Activated T-helper 1 cell treated with Interleukin-2 at 50 U/mL for 16 hours (primary cell): ENCODE results near the gene KIAA1328.
"Not testable (repeated sequence)": the region's sequence is repeated elsewhere in the genome, so short reads cannot be mapped to it uniquely, and the experiment has no call there.

ENCODE experiments used
- DNase-seq: peaks from one replicate; pipeline ENCODE4 v3.0.0-alpha.2; 2020; ENCODE audit warnings: low read depth

Gene KIAA1328

GRCh38 chr18:36887864-36888263 lies 58.9 kb downstream of the KIAA1328 start:
- DNase-seq = no peak

- DNase-seq = no peak
These were observed 59.9 kb downstream of the KIAA1328 start for GRCh38 chr18:36888778-36889177.

- no peak for DNase-seq
These were observed 60.4 kb downstream of the KIAA1328 start for GRCh38 chr18:36889321-36889720.

- DNase-seq = no peak
These were observed 60.8 kb downstream of the KIAA1328 start for GRCh38 chr18:36889742-36890141.

- no peak for DNase-seq
These were observed 61.7 kb downstream of the KIAA1328 start for GRCh38 chr18:36890598-36890997.

- no peak for DNase-seq
These were observed 64.3 kb downstream of the KIAA1328 start for GRCh38 chr18:36893227-36893626.

- no peak for DNase-seq
These were observed 66.7 kb downstream of the KIAA1328 start for GRCh38 chr18:36895606-36896005.

- DNase-seq = no peak
These were observed 68.3 kb downstream of the KIAA1328 start for GRCh38 chr18:36897253-36897652.

GRCh38 chr18:36899289-36899688 lies 70.4 kb downstream of the KIAA1328 start:
- no peak for DNase-seq

- DNase-seq = no peak
These were observed 71.5 kb downstream of the KIAA1328 start for GRCh38 chr18:36900466-36900865.

- DNase-seq = no peak
These were observed 72.4 kb downstream of the KIAA1328 start for GRCh38 chr18:36901277-36901701.

- DNase-seq = no peak
These were observed 74.4 kb downstream of the KIAA1328 start for GRCh38 chr18:36903215-36903928.

- no peak for DNase-seq
These were observed 76.6 kb downstream of the KIAA1328 start for GRCh38 chr18:36905571-36905970.

GRCh38 chr18:36909282-36909681 lies 80.4 kb downstream of the KIAA1328 start:
- not testable (repeated sequence) for DNase-seq

- DNase-seq = no peak
These were observed 84.0 kb downstream of the KIAA1328 start for GRCh38 chr18:36912887-36913286.

GRCh38 chr18:36917907-36918306 lies 89.0 kb downstream of the KIAA1328 start:
- DNase-seq = no peak

- no peak for DNase-seq
These were observed 100.7 kb downstream of the KIAA1328 start for GRCh38 chr18:36929601-36930000.

GRCh38 chr18:36931106-36931505 lies 102.2 kb downstream of the KIAA1328 start:
- DNase-seq = no peak

GRCh38 chr18:36933552-36933951 lies 104.6 kb downstream of the KIAA1328 start:
- no peak for DNase-seq

GRCh38 chr18:36934884-36935283 lies 106.0 kb downstream of the KIAA1328 start:
- no peak for DNase-seq

GRCh38 chr18:36942264-36942663 lies 113.3 kb downstream of the KIAA1328 start:
- DNase-seq = no peak

GRCh38 chr18:36947820-36948348 lies 119.0 kb downstream of the KIAA1328 start:
- DNase-seq = no peak

- DNase-seq = no peak
These were observed 121.4 kb downstream of the KIAA1328 start for GRCh38 chr18:36950282-36950681.

GRCh38 chr18:36950960-36951359 lies 122.0 kb downstream of the KIAA1328 start:
- DNase-seq = no peak
